ENCODE measurements around the gene USP47. TPM values are rescaled to one million over a fixed set of nuclear protein-coding genes. Genes with fewer than 3 reads are reported as not detected.

USP47 gene
- total and polyA plus RNA-seq, 2 of the 8 experiments (the other 6 are each of a cell fraction or from before 2014, with no cell fraction given), result 4.2 to 21.3 TPM

- TF ChIP-seq ASH2L (IDR thresholded peaks at IDR 0.05; ENCODE audit: low read length) (no peak), EGR1 (IDR thresholded peaks at IDR 0.05; ENCODE audit: borderline replicate concordance, low read depth, low read length) (no peak), RXRA (IDR thresholded peaks at IDR 0.05; ENCODE audit: insufficient read depth, low read depth, low read length) (no peak), SUZ12 (IDR thresholded peaks at IDR 0.05; ENCODE audit: low read length) (no peak)
Observed at GRCh38 chr11:11836676-11837231, 5.0 kb upstream of the USP47 start (continued).
